ENCODE measurements around the gene GNPNAT1.

DNA sequence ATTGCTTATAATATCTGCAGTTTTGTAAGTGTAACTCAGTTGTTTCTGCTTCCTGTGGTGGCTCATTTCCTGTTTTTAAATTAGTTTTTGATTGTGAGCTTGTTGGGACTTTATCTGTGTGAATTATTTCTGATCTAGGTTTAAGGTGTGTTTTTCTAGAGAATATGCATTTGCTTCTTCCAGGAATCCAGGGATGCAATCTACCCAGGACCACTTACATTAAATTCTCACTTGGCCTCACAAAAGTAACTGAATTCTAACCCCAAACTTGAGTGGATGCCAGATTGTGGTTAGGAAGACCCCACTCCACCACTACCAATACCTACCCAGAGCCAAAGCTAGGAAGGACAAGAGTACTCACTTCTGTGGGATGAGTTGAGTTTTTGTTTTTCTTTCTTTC, 49.5 kb downstream of the GNPNAT1 start:
- TF ChIP-seq CTCF (conservative IDR thresholded peaks at IDR 0.05; ENCODE audit: low read depth, low read length) (no peak), EZH2 (IDR thresholded peaks at IDR 0.05; ENCODE audit: borderline replicate concordance, low read depth, low read length, poor library complexity, severe bottlenecking) (no peak)

Measured in A673 (cell line).